GM18520 (cell line): ENCODE results near the gene SLC9A8.

Experiments used
- ATAC-seq: cut with Tn5 transposase; IDR thresholded peaks from one replicate; pipeline ENCODE4 v1.9.1; 2021; ENCODE audit not compliant: unreplicated experiment

The SLC9A8 gene

GRCh38 chr20:49871391-49871948, 58.8 kb downstream of the SLC9A8 start:
- no peak for ATAC-seq

- no peak for ATAC-seq
These were observed 59.4 kb downstream of the SLC9A8 start for GRCh38 chr20:49872056-49872455.

GRCh38 chr20:49874696-49875095, 62.1 kb downstream of the SLC9A8 start:
- no peak for ATAC-seq

DNA sequence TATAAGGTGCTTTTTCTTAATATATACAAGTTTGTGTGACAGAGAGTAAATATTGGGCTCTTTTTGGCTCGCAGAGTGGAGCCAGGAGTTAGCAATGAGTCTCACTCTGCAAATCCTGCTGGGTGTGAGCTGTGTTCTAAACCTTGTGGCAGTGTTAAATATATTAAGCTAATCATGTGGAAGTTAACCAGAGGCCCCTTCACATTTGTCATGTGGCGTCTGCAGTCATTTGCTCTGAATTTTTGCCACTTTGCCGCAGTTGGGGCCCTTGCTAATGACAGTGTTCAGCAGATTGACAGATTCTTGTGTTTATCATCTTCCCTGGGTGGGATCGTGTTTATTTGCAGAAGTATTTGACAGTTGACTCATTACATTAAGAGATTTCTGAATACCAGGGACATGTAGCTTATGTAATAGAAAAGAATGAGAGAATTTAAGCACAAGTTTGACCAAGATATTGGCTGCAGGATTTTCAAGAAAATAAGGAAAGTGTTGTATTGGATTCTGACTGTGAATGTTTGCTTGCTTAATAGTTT, 64.8 kb downstream of the SLC9A8 start:
- ATAC-seq = no peak

DNA sequence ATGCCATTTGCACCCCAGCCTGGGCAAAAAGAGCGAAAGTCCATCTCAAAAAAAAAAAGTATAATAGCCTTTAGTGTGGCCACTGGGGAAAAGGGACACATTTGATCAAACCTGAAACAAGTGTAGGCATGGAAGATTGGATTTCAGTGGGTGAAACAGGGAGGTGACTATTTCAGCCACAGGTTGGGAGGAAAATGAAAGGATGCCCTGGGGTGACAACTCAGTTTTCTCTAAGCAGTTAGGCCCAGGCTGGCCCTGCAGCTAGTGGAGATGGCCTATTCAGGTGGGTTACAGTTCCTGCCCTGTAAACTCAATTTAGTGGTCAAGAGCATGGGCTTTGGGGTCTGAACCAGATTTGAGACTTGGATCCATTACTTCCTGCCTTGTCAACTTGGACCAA, 66.3 kb downstream of the SLC9A8 start:
- no peak for ATAC-seq

DNA sequence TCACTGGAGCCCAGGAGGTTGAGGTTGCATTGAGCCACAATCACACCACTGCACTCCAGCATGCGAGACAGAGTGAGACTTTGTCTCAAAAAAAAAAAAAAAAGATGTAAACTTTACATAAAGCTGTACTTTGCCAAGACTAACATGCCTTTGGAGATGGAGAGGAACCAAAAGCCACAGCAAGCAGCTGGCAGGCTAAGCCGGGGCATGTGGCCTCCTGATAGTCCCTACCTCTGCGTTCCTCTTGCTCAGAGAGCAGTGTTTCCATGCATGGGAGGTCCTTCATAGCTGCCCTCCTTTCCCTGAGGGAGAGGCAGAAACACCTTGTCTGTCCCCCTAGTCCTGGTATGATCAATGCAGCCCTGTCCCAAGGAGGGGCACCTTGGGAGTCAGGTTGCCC, 67.5 kb downstream of the SLC9A8 start:
- no peak for ATAC-seq

DNA sequence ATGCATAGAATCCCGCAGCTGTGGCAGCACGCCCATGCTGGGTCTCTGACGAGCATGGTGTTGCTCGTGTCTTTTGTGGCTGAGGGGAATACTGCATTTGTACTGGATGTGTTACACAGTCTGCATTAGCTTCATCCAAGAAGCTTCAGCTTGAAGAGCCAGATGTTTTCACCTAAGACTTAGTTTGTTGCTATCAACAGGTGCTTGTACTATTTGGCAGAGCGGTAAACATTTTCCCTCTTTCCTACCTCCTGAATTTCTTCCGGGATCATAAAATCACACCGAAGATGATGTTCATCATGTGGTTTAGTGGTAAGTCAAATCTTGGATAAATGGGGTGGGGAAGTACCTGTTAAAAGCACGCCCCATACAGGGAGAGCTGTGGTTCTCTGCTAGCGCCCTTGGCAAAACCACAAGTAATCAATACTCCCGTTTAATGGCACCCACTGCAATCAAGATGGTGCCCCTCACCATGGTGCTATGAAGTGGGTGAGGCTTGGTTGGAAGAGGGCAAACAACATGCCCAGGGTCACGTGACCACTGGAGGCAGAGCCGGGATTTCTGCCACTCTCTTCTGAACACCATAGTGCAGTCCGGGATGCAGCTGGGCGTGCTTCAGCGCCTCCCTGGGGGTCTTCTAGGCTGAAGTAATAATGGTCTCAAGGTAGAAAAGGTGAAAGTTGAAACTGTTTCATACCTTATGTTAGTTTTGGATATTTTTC, 68.3 kb downstream of the SLC9A8 start:
- ATAC-seq = no peak

DNA sequence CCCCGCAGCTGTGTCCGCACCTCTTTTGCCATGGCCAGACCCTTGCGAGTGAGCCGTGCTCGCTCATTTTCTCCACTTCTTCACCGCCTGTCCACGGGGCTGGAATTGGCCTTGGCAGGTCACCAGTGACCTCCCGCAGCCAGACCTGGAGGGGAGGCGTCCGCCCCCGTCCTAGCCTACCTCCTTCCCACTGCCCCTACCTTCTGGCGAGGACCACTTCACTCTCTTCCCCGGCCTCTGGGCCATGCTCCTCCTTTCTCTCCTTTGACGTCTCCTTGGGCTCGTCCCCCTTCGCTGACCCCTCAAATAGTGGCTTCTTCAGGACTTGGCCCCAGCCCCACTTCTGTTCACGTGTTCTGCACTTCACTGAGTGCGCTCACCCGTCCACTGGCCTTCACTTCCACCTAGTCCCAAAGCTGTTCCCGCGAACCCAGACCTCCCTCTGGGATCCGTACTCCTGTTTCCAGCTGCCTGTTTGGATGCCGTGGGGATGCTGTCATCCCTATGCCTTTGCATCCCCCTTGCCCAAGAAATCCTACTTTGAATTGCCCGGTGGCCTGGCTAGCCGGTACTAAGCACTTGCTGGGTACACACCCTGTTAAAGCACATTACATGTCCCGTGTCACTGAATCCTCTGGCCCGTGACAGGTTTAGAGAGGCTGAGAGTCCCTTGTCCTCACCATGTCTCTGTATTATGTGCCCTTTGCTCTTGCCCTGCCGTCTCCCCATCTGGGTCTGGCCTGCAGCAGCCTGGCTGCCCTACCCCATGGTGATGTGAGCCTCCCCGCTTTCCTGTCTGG, 69.7 kb downstream of the SLC9A8 start:
- no peak for ATAC-seq

GRCh38 chr20:49883246-49883802, 70.7 kb downstream of the SLC9A8 start:
- no peak for ATAC-seq

DNA sequence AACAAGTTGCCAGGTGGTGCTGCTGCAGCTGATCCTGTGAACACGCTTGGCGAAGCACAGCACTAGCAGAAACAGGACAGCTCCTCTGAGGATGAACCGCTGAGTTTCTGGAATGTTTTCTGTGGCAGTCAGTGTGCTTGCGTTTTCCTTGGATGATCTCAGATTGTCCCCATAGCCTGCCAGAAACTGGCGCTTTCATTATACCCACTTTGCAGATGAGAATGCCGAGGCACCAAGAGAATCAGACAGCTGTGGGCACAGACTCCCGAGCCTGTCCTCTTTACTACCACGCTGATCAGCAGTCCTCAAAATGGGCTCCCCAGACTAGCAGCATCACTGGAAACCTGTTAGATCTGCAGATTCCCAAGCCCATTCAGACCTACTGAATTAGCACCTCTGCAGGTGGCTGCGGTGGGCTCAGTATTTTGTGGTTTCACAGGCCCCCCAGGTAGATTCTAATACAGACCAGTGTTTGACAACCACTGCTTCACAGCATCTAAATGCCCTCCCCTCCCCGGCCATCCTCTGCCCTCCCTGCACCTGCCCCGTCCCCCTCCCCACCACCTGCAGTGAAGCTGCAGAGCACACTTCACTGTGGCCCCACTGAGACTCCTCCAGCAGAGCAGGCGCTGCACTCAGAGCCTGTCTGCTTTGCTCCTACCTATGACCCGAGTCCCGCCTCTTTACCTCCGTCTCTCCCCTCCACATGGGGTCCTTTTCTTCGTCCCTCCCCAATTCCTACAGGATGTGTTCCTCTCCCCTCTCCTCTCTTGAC, 73.1 kb downstream of the SLC9A8 start:
- ATAC-seq = no peak

DNA sequence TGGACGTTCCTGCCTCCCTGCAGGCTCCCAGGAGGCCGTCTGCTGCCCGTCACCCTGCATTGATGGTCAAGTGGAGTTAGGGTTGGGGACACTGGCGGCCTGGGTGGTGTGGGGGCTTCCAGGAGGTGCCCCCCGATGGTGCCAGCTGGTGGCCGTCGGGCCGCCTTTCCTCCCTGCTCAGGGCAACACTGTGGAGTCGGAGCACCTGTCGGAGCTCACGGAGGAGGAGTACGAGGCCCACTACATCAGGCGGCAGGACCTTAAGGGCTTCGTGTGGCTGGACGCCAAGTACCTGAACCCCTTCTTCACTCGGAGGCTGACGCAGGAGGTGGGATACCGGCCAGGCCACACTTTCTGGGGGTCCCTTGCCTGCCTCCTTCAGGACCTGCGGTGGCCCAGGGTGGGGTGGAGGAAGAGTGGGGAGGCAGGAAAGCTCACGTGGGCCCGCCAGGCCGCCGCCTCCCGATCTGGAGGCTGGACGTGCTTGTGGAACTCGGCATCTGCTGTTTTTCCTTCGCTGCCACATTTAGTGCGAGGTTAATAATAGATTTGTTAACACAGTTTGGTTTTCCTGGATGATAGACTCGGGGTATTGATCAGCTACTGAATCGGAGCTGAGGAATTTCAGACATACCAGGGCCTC, 74.1 kb downstream of the SLC9A8 start:
- no peak for ATAC-seq

- ATAC-seq = no peak
These were observed 74.9 kb downstream of the SLC9A8 start for GRCh38 chr20:49887251-49888211.

- no peak for ATAC-seq
These were observed 75.8 kb downstream of the SLC9A8 start for GRCh38 chr20:49888212-49889000.

GRCh38 chr20:49889001-49889934, 76.6 kb downstream of the SLC9A8 start:
- ATAC-seq = no peak

DNA sequence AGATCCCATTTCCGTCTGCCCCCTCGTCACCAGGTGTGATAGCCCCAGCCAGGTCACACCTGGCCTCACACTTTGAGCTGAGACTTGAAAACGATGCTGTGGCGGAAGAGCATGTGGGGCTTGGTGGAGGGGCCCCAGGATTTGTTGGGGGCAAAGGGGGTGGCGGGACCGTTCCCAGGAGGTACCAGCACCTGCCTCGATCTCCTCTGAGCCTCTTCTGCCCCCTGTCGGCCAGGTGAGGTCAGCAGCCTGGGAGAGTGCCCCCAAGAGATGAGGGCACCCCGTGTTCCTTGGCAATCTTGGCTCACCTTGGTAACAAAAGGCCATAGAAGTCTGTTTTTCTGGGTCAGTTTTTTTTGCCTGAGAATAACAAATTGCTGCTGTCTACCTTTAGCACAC, 77.3 kb downstream of the SLC9A8 start:
- no peak for ATAC-seq

GRCh38 chr20:49890471-49891361, 78.1 kb downstream of the SLC9A8 start:
- ATAC-seq = no peak
